ENCODE data around the gene TP53RK. TPM values are rescaled to one million over a fixed set of nuclear protein-coding genes. Genes with fewer than 3 reads are reported as not detected.

TP53RK gene
- total and polyA plus RNA-seq, 2 of the 13 experiments (the other 11 are each of a cell fraction or from before 2014, with no cell fraction given), result 12.9 to 25.5 TPM

GRCh38 chr20:46699651-46700359 is 10.6 kb upstream of the TP53RK start (continued):
- no peak for TF ChIP-seq NR2F1 (CRISPR knock-in tag; IDR thresholded peaks at IDR 0.05)
- no peak for TF ChIP-seq ATF1 (CRISPR knock-in tag; IDR thresholded peaks at IDR 0.05)
- TF ChIP-seq ZNF639 (CRISPR knock-in tag; conservative IDR thresholded peaks at IDR 0.05), result 0 out of 2 replicates have a peak, but pooled peaks have one; percentile 42
- no peak for TF ChIP-seq MXD4 (CRISPR knock-in tag; IDR thresholded peaks at IDR 0.05)
- TF ChIP-seq, protein P1, sequence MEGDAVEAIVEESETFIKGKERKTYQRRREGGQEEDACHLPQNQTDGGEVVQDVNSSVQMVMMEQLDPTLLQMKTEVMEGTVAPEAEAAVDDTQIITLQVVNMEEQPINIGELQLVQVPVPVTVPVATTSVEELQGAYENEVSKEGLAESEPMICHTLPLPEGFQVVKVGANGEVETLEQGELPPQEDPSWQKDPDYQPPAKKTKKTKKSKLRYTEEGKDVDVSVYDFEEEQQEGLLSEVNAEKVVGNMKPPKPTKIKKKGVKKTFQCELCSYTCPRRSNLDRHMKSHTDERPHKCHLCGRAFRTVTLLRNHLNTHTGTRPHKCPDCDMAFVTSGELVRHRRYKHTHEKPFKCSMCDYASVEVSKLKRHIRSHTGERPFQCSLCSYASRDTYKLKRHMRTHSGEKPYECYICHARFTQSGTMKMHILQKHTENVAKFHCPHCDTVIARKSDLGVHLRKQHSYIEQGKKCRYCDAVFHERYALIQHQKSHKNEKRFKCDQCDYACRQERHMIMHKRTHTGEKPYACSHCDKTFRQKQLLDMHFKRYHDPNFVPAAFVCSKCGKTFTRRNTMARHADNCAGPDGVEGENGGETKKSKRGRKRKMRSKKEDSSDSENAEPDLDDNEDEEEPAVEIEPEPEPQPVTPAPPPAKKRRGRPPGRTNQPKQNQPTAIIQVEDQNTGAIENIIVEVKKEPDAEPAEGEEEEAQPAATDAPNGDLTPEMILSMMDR (CRISPR knock-in tag; IDR thresholded peaks at IDR 0.05), result peak; percentile 96
- TF ChIP-seq MYNN (CRISPR knock-in tag; IDR thresholded peaks at IDR 0.05; ENCODE audit: low read depth), result 0 out of 2 replicates have a peak, but pooled peaks have one; percentile 55
- TF ChIP-seq PBX2 (CRISPR knock-in tag; IDR thresholded peaks at IDR 0.05), result peak; percentile 34; the same call in 1 of the 2 replicates
- TF ChIP-seq ZNF782 (CRISPR knock-in tag; IDR thresholded peaks at IDR 0.05; ENCODE audit: borderline replicate concordance), result no peak
- TF ChIP-seq, protein P2, sequence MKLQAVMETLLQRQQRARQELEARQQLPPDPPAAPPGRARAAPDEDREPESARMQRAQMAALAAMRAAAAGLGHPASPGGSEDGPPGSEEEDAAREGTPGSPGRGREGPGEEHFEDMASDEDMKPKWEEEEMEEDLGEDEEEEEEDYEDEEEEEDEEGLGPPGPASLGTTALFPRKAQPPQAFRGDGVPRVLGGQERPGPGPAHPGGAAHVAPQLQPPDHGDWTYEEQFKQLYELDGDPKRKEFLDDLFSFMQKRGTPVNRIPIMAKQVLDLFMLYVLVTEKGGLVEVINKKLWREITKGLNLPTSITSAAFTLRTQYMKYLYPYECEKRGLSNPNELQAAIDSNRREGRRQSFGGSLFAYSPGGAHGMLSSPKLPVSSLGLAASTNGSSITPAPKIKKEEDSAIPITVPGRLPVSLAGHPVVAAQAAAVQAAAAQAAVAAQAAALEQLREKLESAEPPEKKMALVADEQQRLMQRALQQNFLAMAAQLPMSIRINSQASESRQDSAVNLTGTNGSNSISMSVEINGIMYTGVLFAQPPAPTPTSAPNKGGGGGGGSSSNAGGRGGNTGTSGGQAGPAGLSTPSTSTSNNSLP (IDR thresholded peaks at IDR 0.05; ENCODE audit: low read depth, low read length), result no peak
- no peak for TF ChIP-seq ZEB1 (IDR thresholded peaks at IDR 0.05; ENCODE audit: insufficient replicate concordance, low read depth)
- peak; percentile 67 for TF ChIP-seq JARID2 (CRISPR knock-in tag; IDR thresholded peaks at IDR 0.05; ENCODE audit: insufficient replicate concordance)
- no peak for TF ChIP-seq KDM5A (IDR thresholded peaks at IDR 0.05; ENCODE audit: borderline replicate concordance, low read length)
- no peak for TF ChIP-seq ZNF552 (CRISPR knock-in tag; IDR thresholded peaks at IDR 0.05; ENCODE audit: borderline replicate concordance)
- TF ChIP-seq ETV5 (CRISPR knock-in tag; IDR thresholded peaks at IDR 0.05; ENCODE audit: borderline replicate concordance), result peak; percentile 62
- TF ChIP-seq SUZ12 (IDR thresholded peaks at IDR 0.05; ENCODE audit: low read depth, low read length), result no peak; the same call in 1 of the 2 replicates
- 0 out of 2 replicates have a peak, but pooled peaks have one; percentile 14 for TF ChIP-seq PAXIP1 (CRISPR knock-in tag; conservative IDR thresholded peaks at IDR 0.05)
- no peak for TF ChIP-seq ZFP90 (CRISPR knock-in tag; IDR thresholded peaks at IDR 0.05; ENCODE audit: borderline replicate concordance)
- 0 out of 2 replicates have a peak, but pooled peaks have one; percentile 53 for TF ChIP-seq ZMYM2 (CRISPR knock-in tag; IDR thresholded peaks at IDR 0.05)
- 0 out of 2 replicates have a peak, but pooled peaks have one; percentile 18 for TF ChIP-seq NFE2 (CRISPR knock-in tag; IDR thresholded peaks at IDR 0.05)

Measured in HepG2 (cell line).